Sigmoid colon (tissue), 7 donors: ENCODE results near the gene ALOX15B. TPM values are rescaled to one million over a fixed set of nuclear protein-coding genes. Genes with fewer than 3 reads are reported as not detected.

Experiments used
- DNase-seq: peaks from one replicate; pipeline ENCODE4 v3.0.0-alpha.2; 2019
- H3K27ac ChIP-seq, 4 donors: fragments of 200-600 bp; sonication (generic); one replicate each; pipeline ENCODE4 v1.5.1; 2016 to 2019; ENCODE audit warnings: mild to moderate bottlenecking in 1 of 4
- H3K27me3 ChIP-seq, 3 donors: fragments of 200-600 bp; sonication (generic); one replicate each; pipeline ENCODE4 v1.5.1; 2019; ENCODE audit warnings: mild to moderate bottlenecking in 1 of 3
- H3K36me3 ChIP-seq, 4 donors: fragments of 200-600 bp; sonication (generic); one replicate each; pipeline ENCODE4 v1.5.1; 2016 to 2019
- H3K4me1 ChIP-seq, 4 donors: fragments of 200-600 bp; sonication (generic); one replicate each; pipeline ENCODE4 v1.5.1; 2017 to 2019
- H3K4me3 ChIP-seq, 4 donors: fragments of 200-600 bp; sonication (generic); one replicate each; pipeline ENCODE4 v1.5.1; 2017 to 2019; ENCODE audit warnings: mild to moderate bottlenecking in 2 of 4, moderate library complexity in 1 of 4
- H3K9me3 ChIP-seq, 4 donors: fragments of 200-600 bp in 3 of 4; sonication (generic) in 3 of 4; one replicate each; pipeline versions ENCODE4 v1.5.1 to v1.6.1; 2013 to 2019
- EP300 ChIP-seq, 4 donors: sonication (generic); formaldehyde crosslinking; IDR thresholded peaks; one replicate each; pipeline ENCODE4 v1.6.1; 2017; ENCODE audit warnings: antibody characterized with exemption in 4 of 4
- POLR2A ChIP-seq, 2 donors: fragments of 450-650 bp; IDR thresholded peaks; one replicate each; pipeline ENCODE4 v1.6.1; 2016; ENCODE audit warnings: antibody characterized with exemption in 2 of 2, mild to moderate bottlenecking in 2 of 2, moderate library complexity in 2 of 2
- POLR2AphosphoS5 ChIP-seq, 4 donors: sonication (generic); formaldehyde crosslinking; IDR thresholded peaks; one replicate each; pipeline ENCODE4 v1.6.1; 2017; ENCODE audit warnings: antibody characterized with exemption in 4 of 4
- WGBS, 2 donors: extraction: QIAGEN DNeasy Blood & Tissue Kit; methylation state at CpG; one replicate each; pipeline ENCODE4 v1.1.7; 2013; 5-methylcytosine and 5-hydroxymethylcytosine counted together
- intact Hi-C: fragments of 100-400 bp; cut with DNase I; formaldehyde crosslinking; loops from one replicate; pipeline ENCODE4 v1.15.1; 2023
- polyA plus RNA-seq, 3 donors: library from polyadenylated mRNA; stranded (reverse); fragments of 200-250 nt; gene quantifications; one replicate each; pipeline ENCODE4 v1.2.3, GENCODE V29; 2013
- total RNA-seq, 4 donors: library from RNA; depleted of rRNA; stranded (reverse); fragments of >200 nt; gene quantifications; one replicate each; pipeline ENCODE4 v1.1.0, GENCODE V29; 2016
- TF ChIP-seq, protein P1 (sequence below), 4 experiments: fragments of 450-650 bp in 3 of 4; fragments of 200-600 bp in 1 of 4; IDR thresholded peaks; one replicate each; pipeline ENCODE4 v1.5.1; 2016 to 2019; ENCODE audit warnings: antibody characterized with exemption in 4 of 4, mild to moderate bottlenecking in 3 of 4, moderate library complexity in 2 of 4
- donor health status: healthy with polysubstance abuse.
- donor health status: Bipolar disorder and iron deficiency.
- donor health status: healthy.

Gene ALOX15B
- total and polyA plus RNA-seq, 7 donors = 1.2 to 5.3 (median 3.2) TPM

DNA sequence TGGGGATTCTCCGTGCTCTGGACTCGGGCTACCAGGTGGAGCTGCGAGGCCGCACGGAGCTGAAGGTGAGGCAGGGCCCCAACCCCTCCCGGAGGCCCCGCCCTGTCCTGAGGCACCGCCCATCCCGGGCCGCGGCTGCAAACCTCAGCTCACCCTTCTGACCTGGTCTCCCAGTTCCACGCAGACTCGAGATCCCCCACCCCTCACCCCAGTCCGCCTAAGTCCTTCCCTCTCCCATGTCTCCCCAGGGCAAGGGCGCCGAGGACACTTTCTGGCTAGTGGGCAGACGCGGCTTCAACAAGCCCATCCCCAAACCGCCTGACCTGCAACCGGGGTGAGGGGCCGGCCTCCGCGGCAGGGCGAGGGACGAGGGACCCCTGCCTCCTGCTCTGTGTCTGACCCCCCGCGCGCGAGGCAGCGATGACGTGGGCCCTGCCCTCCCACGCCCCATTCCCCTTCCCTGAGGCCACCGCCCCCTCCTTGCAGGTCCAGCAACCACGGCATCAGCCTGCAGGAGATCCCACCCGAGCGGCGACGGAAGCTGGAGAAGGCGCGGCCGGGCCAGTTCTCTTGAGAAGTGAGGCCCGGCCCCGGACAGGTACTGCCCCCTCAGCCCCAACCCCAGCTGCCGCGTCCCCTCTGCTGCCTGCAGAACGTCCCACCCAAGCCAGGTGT, 22.8 kb upstream of the ALOX15B start:
- no peak for TF ChIP-seq EP300 (IDR thresholded peaks at IDR 0.05)
- TF ChIP-seq POLR2AphosphoS5 (IDR thresholded peaks at IDR 0.05) = no peak
- TF ChIP-seq, protein P1, sequence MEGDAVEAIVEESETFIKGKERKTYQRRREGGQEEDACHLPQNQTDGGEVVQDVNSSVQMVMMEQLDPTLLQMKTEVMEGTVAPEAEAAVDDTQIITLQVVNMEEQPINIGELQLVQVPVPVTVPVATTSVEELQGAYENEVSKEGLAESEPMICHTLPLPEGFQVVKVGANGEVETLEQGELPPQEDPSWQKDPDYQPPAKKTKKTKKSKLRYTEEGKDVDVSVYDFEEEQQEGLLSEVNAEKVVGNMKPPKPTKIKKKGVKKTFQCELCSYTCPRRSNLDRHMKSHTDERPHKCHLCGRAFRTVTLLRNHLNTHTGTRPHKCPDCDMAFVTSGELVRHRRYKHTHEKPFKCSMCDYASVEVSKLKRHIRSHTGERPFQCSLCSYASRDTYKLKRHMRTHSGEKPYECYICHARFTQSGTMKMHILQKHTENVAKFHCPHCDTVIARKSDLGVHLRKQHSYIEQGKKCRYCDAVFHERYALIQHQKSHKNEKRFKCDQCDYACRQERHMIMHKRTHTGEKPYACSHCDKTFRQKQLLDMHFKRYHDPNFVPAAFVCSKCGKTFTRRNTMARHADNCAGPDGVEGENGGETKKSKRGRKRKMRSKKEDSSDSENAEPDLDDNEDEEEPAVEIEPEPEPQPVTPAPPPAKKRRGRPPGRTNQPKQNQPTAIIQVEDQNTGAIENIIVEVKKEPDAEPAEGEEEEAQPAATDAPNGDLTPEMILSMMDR (IDR thresholded peaks at IDR 0.05) = no peak
- TF ChIP-seq POLR2A (IDR thresholded peaks at IDR 0.05) = no peak
- intact Hi-C loops = no loop called here
- H3K4me3 ChIP-seq = peak overlapping the region in 3 of 4 donors; percentile 17 to 40 (median 29)
- no peak overlapping the region for H3K27ac ChIP-seq
- H3K27me3 ChIP-seq = peaks cover 3 to 50% (median 17%) of the 10 kb centered on the region in 3 donors
- peak; percentile 68 for DNase-seq
- 1 to 3% methylated on average over 46 of the region's 46 CpGs for WGBS, 2 donors
- peaks cover 0 to 20% (median 14%) of the 10 kb centered on the region in 4 donors for H3K4me1 ChIP-seq
- no peaks in the 10 kb centered on the region for H3K9me3 ChIP-seq
- no peaks in the 10 kb centered on the region for H3K36me3 ChIP-seq

DNA sequence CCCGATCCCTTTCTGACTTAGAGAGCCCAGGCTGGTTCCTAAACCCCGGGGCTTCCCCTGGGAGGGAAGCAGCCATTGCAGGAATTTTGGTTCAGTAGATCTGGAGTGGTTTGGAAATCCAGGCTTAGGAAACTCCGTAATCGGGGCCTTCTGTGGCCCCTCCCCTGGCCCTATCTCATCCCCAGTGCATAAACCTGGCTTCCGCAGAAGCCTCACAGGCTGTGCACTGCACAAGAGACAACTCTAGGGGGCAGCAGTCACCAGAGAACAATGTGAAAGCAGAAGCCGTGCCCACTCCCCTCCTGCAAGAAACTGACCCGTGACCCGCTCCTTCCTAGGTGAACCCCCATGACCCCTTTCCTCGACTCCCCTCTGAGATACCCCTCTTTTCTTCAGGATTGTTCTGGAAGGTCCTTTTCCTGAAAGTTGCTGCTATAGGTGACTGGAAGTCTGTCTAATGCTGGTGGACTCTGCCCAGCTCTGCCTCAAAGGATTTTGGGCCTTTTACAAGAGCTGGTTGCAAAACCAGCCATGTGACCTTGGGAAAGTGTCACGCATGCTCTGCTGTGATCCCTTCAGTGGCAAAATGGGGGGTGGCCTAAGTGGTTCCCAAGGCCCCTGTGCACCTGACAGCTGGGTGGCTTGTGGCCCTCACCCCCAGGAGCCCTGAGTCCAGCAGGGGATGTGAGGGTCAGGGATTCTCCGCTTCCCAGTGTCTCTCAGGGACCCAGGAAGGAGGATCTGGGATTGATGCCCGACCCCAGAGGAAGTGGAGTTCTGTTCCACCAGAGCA, 22.0 kb upstream of the ALOX15B start:
- WGBS, 2 donors = 23 to 26% methylated on average over 12 of the region's 12 CpGs
- H3K4me3 ChIP-seq = peak overlapping the region in 3 of 4 donors; percentile 17 to 40 (median 29)
- H3K27ac ChIP-seq = no peak overlapping the region
- no peaks in the 10 kb centered on the region for H3K9me3 ChIP-seq
- peaks cover 3 to 50% (median 17%) of the 10 kb centered on the region in 3 donors for H3K27me3 ChIP-seq
- TF ChIP-seq, protein P1 (IDR thresholded peaks at IDR 0.05) = peak in 3 of 4 experiments; percentile 11 to 39 (median 17)
- TF ChIP-seq POLR2A (IDR thresholded peaks at IDR 0.05) (peak in 1 of 2 donors; percentile 7), POLR2AphosphoS5 (IDR thresholded peaks at IDR 0.05) (no peak)
- no peaks in the 10 kb centered on the region for H3K36me3 ChIP-seq
- peak; percentile 68 for DNase-seq
- intact Hi-C loops = no loop called here
- H3K4me1 ChIP-seq = peaks cover 0 to 20% (median 14%) of the 10 kb centered on the region in 4 donors

DNA sequence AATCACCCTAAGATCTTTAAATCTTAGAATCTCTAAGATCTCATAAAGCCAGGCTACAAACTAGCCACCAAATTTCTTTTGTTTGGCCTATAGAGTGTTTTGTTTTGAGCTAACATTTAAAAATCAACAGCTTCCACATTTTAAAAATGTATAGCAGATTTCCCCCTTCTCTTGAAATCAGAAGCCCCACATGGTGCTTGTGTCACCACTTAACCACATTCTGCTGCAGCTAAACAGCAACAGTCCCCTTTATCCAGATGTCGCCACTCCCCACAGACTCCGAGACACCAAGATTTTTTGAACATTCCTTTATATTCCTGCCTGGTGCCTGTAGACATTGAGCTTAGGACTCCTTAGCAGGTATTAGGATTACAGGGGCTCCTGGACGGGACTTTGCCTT, 20.4 kb upstream of the ALOX15B start:
- DNase-seq = no peak
- H3K27ac ChIP-seq = no peak overlapping the region
- WGBS, 2 donors = 61 to 83% methylated on average over 3 of the region's 3 CpGs
- peaks cover 3 to 44% (median 17%) of the 10 kb centered on the region in 3 donors for H3K27me3 ChIP-seq
- peaks cover 0 to 20% (median 14%) of the 10 kb centered on the region in 4 donors for H3K4me1 ChIP-seq
- no peaks in the 10 kb centered on the region for H3K9me3 ChIP-seq
- no peaks in the 10 kb centered on the region for H3K36me3 ChIP-seq
- intact Hi-C loops = no loop called here
- TF ChIP-seq, protein P1 (IDR thresholded peaks at IDR 0.05) = no peak
- no peak for TF ChIP-seq POLR2A (IDR thresholded peaks at IDR 0.05)
- TF ChIP-seq EP300 (IDR thresholded peaks at IDR 0.05) = no peak
- no peak for TF ChIP-seq POLR2AphosphoS5 (IDR thresholded peaks at IDR 0.05)
- H3K4me3 ChIP-seq = no peak overlapping the region

DNA sequence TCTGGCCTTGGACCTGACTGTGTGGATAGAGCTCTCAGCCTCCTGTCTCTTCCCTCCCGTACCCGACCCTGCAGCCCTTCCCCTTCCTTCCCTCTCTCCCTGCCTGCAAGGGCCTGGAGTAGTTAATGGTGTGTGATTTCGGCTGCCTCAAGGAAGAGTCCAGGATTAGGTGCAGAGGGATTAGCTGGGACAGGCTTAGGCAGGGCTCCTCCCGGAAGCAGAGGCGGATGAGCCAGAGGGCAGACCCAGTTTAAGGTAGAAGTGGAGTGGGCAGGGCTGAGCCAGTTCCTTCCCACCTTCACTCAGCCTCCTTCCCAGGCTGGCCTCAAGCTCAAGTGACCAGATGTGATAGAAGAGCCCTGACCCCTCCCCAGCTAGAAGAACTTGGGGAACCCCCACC, 19.7 kb upstream of the ALOX15B start:
- peak; percentile 52 for DNase-seq
- WGBS, 2 donors = 63 to 75% methylated on average over 5 of the region's 5 CpGs

More for the DNA sequence above, 19.7 kb upstream of the ALOX15B start:
- H3K27ac ChIP-seq = no peak overlapping the region
- H3K4me3 ChIP-seq = no peak overlapping the region
- TF ChIP-seq POLR2A (IDR thresholded peaks at IDR 0.05) (no peak), EP300 (IDR thresholded peaks at IDR 0.05) (no peak), POLR2AphosphoS5 (IDR thresholded peaks at IDR 0.05) (no peak)
- TF ChIP-seq, protein P1 (IDR thresholded peaks at IDR 0.05) = no peak
- no peaks in the 10 kb centered on the region for H3K36me3 ChIP-seq
- peaks cover 0 to 20% (median 14%) of the 10 kb centered on the region in 4 donors for H3K4me1 ChIP-seq
- H3K9me3 ChIP-seq = no peaks in the 10 kb centered on the region
- intact Hi-C loops = no loop called here
- peaks cover 3 to 37% (median 17%) of the 10 kb centered on the region in 3 donors for H3K27me3 ChIP-seq
